Cerebellar cortex (tissue), 1 donor: ENCODE measurements around the gene RAB36.

Experiments used
- DNase-seq: peaks from one replicate; pipeline ENCODE4 v3.0.0-alpha.2; 2015; ENCODE audit warnings: low spot score

RAB36 gene

GRCh38 chr22:23158516-23159290, 13.4 kb downstream of the RAB36 start:
- DNase-seq, result no peak

DNA sequence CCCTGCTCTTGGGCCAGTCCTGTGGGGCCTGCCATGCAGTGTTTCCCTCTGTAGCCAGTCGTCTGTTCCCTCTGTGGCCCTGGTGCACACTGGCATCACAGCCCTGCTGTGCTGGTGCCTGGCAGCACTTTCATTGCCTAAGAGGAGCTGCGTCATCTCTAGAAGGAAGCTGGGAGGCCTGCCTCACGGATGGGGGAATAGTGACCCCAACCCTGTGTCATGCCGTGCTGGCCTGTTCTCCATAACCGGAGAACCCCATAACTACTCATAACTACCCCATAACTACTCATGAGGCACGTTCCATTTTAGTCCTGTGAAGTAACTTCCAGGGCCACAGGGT, 14.0 kb downstream of the RAB36 start:
- DNase-seq, result no peak

DNA sequence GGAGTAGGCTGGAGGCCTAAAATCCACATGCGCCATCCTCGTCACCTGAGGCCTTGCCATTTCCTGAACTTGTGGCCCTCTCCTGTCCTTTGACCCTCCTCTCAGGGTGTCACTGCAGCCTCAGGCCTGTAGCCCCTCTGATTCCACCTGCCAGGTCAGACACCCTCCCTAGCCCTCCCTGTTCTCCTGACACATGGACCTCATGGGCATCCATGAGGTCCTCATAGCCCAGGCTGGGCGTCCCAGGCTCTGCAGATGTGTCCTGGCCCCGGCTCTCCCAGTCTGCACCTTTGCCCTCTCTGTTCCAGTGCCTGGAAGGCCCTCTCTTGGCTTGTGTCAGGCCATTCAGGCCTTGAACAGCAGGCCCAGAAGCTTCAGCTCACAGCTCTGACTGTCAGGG, 15.8 kb downstream of the RAB36 start:
- no peak for DNase-seq

DNA sequence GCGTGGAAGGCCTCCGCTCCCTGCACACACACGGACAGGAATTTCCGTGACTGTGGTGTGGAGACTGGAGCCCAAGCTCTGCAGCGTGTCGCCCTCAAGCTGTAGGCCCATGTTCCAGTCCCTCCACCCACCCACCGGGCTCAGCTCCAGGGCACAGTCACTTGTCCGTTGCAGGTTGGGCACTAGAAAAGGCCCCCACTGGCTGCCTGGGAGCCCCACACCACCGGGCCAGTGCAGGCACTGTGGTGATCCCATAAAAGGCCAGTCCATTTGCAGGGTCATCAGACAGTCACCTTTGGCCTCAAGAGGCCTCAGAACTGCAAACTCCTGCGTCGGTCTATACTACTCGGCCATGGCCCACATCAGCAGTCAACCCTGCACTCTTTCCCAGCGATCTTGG, 16.3 kb downstream of the RAB36 start:
- no peak for DNase-seq

DNA sequence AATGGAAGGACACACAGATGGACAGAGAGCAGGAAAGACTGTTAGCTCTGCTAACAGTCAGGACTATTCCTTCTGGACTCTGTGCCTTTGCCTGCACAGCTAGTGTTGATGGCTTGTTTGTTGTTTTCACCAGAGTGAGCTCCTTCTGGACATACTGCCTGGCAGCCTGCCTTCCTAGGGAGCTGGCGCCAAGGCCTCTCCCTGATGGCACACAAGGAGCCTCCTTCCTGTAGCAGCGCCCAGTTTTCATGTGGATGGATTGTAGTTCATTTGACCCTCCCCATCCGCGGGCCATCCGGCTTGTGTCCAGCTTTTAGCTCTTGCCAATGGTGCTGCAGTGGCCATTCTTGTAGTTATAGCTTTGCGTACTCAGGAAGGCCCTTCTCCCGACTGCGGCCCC, 18.4 kb downstream of the RAB36 start:
- peak; percentile 94 for DNase-seq

GRCh38 chr22:23164091-23164490, 18.8 kb downstream of the RAB36 start:
- no peak for DNase-seq

DNA sequence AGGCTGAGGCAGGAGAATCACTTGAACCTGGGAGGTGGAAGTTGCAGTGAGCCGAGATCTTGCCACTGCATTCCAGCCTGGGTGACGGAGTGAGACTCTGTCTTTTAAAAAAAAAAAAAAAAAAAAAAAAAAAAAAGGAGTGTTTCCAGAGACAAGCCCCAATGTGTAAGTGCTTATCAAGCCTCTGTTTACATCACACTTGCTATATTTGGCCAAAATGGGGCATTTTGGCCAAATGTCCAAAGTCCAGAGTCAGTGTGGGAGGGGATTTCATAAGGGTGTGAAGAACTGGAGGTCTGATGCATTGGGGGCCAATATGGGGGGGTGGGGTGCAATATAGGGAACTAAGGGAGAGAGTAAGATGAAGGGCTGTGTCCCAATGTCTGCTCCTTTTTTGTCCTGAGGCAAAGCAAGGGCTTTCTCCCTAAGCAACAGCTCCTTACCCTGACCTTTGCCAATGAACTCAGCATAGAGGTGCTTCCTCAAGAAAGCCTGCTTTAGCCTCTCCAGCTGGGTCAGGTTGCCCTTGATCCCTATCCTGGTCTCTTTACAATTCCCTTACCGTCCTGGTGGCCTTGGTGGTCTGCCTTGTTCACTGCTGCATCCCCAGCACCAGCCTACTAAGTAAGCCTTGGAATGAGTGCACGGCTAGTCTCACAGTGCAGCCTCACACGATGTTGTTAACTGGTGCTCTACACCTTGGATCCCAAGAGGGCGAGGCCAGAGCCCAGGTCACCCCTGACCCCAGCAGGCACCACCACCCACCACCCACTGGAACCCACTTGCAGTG, 21.0 kb downstream of the RAB36 start:
- DNase-seq, result no peak

- no peak for DNase-seq
These were observed 21.8 kb downstream of the RAB36 start for GRCh38 chr22:23166841-23167616.

GRCh38 chr22:23168391-23169042, 23.2 kb downstream of the RAB36 start:
- DNase-seq, result peak; percentile 89

DNA sequence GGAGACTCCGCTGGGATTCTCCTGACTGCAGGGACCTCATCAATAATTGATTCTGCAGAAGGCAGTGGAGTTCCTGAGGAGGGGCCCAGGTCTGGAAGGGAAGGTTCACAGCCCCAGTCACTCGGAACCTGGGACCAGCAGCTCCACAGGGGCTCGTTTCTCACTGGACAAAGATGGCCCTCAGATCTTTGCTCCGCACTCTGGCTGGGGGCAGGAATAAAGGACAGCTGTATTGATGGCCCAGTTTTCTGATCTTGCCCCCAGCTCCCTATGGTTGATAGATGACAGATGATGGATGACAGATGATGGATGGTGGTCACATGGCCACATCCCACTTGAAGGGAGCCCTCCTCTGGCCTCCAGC, 23.7 kb downstream of the RAB36 start:
- DNase-seq, result no peak

- DNase-seq, result no peak
These were observed 30.8 kb downstream of the RAB36 start for GRCh38 chr22:23175817-23176644.

- DNase-seq, result no peak
These were observed 31.4 kb downstream of the RAB36 start for GRCh38 chr22:23176645-23177027.

DNA sequence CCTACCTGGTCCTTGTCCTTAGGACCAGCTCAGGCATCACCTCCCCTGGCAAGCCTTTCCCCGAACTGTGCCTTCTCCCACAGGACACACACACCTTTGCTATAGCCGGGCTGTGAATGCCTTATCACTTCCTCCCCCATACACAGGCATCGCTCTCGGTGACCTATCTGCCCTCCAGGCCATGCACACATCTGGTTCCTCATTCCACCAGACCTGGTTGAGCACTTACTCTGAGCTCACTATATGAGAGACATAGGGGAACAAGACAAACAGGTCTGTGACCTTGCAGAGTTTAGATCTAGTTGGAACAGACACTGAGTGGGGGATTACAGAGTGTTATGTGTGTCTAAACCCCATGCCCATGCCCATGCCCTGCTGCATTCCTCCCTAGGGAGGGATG, 31.9 kb downstream of the RAB36 start:
- no peak for DNase-seq

GRCh38 chr22:23178512-23179254, 33.4 kb downstream of the RAB36 start:
- DNase-seq, result peak; percentile 84

DNA sequence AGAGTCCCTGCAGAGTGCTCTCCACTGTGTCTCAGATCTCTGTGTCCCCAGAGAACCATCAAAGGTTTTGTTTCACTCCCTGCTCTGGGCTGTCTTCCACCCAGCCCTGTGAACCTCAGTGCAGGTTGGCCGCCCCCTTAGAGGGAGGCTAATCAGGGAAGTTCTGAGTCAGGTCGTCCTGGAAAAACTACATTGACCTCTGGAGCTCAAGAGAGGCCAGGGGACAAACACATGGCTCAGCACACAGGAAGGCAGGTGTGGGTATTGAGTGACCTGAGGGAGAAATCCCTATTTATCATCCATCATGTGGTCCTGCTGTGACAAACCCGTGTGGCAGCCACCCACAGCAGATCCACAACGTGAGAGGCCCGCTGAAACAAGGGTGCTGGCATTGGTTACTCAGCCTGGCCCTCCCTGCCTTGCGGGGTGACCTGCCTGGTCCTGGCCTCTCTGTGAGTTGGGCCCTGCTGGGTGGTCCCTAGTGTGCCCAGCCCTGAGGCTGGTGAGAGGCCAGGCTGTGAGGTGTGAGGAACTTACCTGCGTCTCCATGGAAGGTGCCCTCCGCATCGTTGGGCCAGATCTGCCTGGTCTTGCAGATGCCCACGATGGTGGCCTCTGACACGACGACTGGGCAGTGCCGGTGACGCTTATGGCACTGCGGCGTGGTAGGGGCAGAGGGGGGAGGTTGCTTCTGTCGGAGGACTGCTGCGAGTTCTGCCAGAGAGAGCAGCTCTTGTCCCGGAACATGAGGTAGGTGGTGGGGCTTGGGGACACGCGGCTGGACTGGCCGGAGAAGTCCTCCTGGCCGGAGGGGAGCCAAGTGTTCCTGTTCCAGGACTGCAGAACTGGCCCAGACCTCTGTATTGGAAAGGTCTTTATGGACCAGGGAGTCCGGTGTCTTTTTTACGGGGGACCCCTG, 34.4 kb downstream of the RAB36 start:
- DNase-seq, result peak; percentile 49

DNA sequence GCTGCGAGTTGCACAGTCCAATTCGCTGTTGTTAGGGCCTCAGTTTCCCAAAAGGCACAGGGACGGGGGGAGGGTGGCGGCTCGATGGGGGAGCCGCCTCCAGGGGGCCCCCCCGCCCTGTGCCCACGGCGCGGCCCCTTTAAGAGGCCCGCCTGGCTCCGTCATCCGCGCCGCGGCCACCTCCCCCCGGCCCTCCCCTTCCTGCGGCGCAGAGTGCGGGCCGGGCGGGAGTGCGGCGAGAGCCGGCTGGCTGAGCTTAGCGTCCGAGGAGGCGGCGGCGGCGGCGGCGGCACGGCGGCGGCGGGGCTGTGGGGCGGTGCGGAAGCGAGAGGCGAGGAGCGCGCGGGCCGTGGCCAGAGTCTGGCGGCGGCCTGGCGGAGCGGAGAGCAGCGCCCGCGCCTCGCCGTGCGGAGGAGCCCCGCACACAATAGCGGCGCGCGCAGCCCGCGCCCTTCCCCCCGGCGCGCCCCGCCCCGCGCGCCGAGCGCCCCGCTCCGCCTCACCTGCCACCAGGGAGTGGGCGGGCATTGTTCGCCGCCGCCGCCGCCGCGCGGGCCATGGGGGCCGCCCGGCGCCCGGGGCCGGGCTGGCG, 35.1 kb downstream of the RAB36 start, which contains the start of gene BCR:
BCR (plus strand) TSS at position 209 of the 592 bp plus-strand sequence. CDS start 452 bp downstream, outside the sequence.
- peak; percentile 65 for DNase-seq

- DNase-seq, result no peak
These were observed 35.8 kb downstream of the RAB36 start for GRCh38 chr22:23180893-23181720.

DNA sequence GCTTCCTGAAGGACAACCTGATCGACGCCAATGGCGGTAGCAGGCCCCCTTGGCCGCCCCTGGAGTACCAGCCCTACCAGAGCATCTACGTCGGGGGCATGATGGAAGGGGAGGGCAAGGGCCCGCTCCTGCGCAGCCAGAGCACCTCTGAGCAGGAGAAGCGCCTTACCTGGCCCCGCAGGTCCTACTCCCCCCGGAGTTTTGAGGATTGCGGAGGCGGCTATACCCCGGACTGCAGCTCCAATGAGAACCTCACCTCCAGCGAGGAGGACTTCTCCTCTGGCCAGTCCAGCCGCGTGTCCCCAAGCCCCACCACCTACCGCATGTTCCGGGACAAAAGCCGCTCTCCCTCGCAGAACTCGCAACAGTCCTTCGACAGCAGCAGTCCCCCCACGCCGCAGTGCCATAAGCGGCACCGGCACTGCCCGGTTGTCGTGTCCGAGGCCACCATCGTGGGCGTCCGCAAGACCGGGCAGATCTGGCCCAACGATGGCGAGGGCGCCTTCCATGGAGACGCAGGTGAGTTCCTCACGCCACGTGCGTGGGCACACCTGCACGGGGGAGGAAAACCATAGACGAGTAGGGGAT, 36.5 kb downstream of the RAB36 start:
- DNase-seq, result no peak
